Measurements from ENCODE around the gene UBE2I. TPM values are rescaled to one million over a fixed set of nuclear protein-coding genes. Genes with fewer than 3 reads are reported as not detected.

The UBE2I gene
- total RNA-seq, 2 experiments from 2014 or later, result 122 to 323 TPM

DNA sequence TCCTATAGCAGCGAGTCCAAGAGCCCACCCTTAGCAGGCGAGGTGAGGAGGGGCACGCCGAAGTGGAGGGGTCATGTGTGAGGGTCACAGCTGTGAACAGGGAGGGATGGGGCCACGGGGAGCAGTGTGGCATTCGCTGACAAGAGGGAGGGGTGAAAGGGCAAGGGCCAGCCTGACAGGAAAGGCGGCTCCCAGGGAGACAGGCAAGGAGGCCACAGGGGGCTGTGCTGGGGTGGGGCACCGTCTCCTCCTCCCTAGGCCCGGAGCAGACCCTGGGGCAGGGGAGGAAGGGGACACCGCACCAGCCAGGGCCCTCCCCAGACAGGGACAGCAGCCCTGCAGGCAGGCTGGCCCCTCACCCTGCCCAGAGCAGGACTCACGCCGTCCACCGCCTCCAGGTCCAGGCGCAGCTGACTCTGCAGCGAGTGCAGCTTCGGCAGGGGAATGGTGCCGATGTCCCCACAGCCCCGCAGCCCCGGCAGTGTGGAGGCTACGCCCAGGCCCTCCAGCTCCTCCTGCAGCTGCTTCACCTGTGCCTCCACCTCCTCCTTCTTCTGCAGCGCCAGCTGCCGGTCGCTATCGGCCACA is 57.4 kb downstream of the UBE2I start:
- Histone ChIP-seq H4K20me1 (ENCODE audit: insufficient read depth, low read length) (no peaks in the 10 kb centered on the region), H3K4me3 (ENCODE audit: low read depth, low read length, poor library complexity, severe bottlenecking) (no peak overlapping the region), H3K79me2 (ENCODE audit: insufficient read depth, low read depth, low read length) (no peaks in the 10 kb centered on the region), H3K4me1 (ENCODE audit: insufficient read depth, low read length, poor library complexity, severe bottlenecking) (no peaks in the 10 kb centered on the region), H3K36me3 (ENCODE audit: insufficient read depth, low read length) (peaks cover 43% of the 10 kb centered on the region), H3K9me2 (ENCODE audit: insufficient read depth, low read length) (no peaks in the 10 kb centered on the region), H3K27ac (ENCODE audit: low read depth, low read length, poor library complexity, severe bottlenecking) (no peak overlapping the region), H3K9me3 (ENCODE audit: low read length) (no peaks in the 10 kb centered on the region), H3K4me2 (ENCODE audit: low read length) (no peak overlapping the region), H2AFZ (ENCODE audit: low read length) (no peak overlapping the region)
- no peak for DNase-seq (ENCODE audit: low spot score)
- TF ChIP-seq, protein P1, sequence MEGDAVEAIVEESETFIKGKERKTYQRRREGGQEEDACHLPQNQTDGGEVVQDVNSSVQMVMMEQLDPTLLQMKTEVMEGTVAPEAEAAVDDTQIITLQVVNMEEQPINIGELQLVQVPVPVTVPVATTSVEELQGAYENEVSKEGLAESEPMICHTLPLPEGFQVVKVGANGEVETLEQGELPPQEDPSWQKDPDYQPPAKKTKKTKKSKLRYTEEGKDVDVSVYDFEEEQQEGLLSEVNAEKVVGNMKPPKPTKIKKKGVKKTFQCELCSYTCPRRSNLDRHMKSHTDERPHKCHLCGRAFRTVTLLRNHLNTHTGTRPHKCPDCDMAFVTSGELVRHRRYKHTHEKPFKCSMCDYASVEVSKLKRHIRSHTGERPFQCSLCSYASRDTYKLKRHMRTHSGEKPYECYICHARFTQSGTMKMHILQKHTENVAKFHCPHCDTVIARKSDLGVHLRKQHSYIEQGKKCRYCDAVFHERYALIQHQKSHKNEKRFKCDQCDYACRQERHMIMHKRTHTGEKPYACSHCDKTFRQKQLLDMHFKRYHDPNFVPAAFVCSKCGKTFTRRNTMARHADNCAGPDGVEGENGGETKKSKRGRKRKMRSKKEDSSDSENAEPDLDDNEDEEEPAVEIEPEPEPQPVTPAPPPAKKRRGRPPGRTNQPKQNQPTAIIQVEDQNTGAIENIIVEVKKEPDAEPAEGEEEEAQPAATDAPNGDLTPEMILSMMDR (conservative IDR thresholded peaks at IDR 0.05; ENCODE audit: low read length), result no peak
- TF ChIP-seq EZH2phosphoT487 (IDR thresholded peaks at IDR 0.05; ENCODE audit: borderline replicate concordance, low read depth, low read length), result no peak
- no TSS peak for BruUV-seq (replicated peaks)
- intact Hi-C loops (cut with micrococcal nuclease; ENCODE audit: unreplicated experiment), result no loop called here
- POLR2A ChIA-PET, result interaction anchor here (0.5 kb wide), 1 partner anchor 14 kb away, joined by 7 read pairs; no protein-coding TSS in a partner anchor
- CTCF ChIA-PET (ENCODE audit: unreplicated experiment), result interaction anchor here (0.6 kb wide), 1 partner anchor 57 kb away, joined by 3 read pairs; the partner anchor contains the start of gene UBE2I

DNA sequence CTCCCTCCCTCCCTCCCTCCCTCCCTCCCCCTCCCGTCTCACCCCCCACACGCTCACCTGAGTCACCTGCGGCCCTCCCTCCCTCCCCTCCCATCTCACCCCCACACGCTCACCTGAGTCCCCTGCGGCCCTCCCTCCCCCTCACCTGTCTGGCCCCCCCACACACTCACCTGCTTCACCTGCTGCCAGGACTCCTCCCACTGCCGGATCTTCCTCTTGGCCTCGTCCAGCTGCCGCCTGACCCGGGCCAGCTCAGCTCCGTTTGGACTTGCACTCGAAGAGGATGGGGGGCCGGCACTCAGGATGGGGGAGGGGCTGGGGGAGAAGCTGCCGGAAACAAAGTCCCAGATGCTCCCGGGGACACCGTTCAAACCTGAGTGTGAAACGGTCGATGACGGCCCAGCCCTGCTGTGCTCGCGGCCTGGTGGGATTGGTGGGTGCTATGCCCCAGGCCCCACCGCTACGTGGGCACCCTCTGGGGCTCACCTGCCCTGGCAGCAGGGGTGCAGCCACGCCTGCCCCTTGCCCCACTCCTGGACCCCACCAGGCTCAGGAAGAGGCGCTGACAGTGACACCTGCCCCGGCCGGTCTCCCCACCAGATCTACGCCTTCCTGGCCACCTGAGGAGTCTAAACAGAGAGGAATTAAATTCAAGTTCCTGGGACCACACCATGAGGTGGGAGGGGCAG is 58.2 kb downstream of the UBE2I start:
- no peak overlapping the region for H3K27ac ChIP-seq (ENCODE audit: low read depth, low read length, poor library complexity, severe bottlenecking)
- no peak overlapping the region for H2AFZ ChIP-seq (ENCODE audit: low read length)
- H3K4me1 ChIP-seq (ENCODE audit: insufficient read depth, low read length, poor library complexity, severe bottlenecking), result no peaks in the 10 kb centered on the region
- H3K9me3 ChIP-seq (ENCODE audit: low read length), result no peaks in the 10 kb centered on the region
- H3K4me3 ChIP-seq (ENCODE audit: low read depth, low read length, poor library complexity, severe bottlenecking), result no peak overlapping the region
- no peak for DNase-seq (ENCODE audit: low spot score)
- H3K79me2 ChIP-seq (ENCODE audit: insufficient read depth, low read depth, low read length), result no peaks in the 10 kb centered on the region
- no peaks in the 10 kb centered on the region for H3K9me2 ChIP-seq (ENCODE audit: insufficient read depth, low read length)
- no peaks in the 10 kb centered on the region for H4K20me1 ChIP-seq (ENCODE audit: insufficient read depth, low read length)
- peaks cover 34% of the 10 kb centered on the region; the same call in 1 of the 2 replicates for H3K36me3 ChIP-seq (ENCODE audit: insufficient read depth, low read length)
- POLR2A ChIA-PET, result no interaction called here
- no peak for TF ChIP-seq EZH2phosphoT487 (IDR thresholded peaks at IDR 0.05; ENCODE audit: borderline replicate concordance, low read depth, low read length)
- TF ChIP-seq, protein P1 (conservative IDR thresholded peaks at IDR 0.05; ENCODE audit: low read length), result no peak
- CTCF ChIA-PET (ENCODE audit: unreplicated experiment), result interaction anchor here (0.6 kb wide), 1 partner anchor 58 kb away, joined by 3 read pairs; the partner anchor contains the start of gene UBE2I
- intact Hi-C loops (cut with micrococcal nuclease; ENCODE audit: unreplicated experiment), result no loop called here
- BruUV-seq (replicated peaks), result no TSS peak
- no peak overlapping the region for H3K4me2 ChIP-seq (ENCODE audit: low read length)

All from OCI-LY7 (cell line).